ENCODE measurements around the gene WSB1. TPM values are rescaled to one million over a fixed set of nuclear protein-coding genes. Genes with fewer than 3 reads are reported as not detected.

Gene WSB1
- total and polyA plus RNA-seq, 10 of the 15 experiments (the other 5 are each of a cell fraction or from before 2014, with no cell fraction given) = 26.6 to 458 (median 101) TPM

DNA sequence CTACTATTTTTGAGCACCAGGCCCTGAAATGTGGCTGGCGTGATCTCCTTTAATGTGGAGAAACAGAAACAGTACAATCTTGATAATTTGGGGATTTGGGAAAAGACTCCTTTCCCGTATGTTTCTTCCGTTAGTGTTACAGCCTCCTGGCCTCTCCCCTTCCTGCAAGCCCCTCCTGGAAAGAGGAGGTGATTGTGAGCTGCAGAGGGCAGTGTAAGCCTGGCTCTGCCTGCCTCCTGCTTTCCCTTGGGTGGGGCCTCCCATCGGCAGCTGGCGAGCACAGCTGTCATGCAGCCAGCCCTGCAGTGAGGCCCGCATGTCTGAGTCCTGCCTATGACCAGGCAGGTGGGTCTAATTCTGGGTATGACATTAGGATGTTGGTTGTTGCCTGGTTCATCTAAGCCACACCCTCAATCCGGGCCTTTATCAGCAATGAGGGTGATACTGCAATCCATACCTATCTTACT, 48.7 kb upstream of the WSB1 start (continued):
- TF ChIP-seq KLF5 (IDR thresholded peaks at IDR 0.05; ENCODE audit: partially characterized antibody) (no peak), SMC3 (IDR thresholded peaks at IDR 0.05; ENCODE audit: borderline replicate concordance, low read length) (peak; percentile 94), EZH2 (IDR thresholded peaks at IDR 0.05; ENCODE audit: borderline replicate concordance, control insufficient read depth, low read depth, low read length) (no peak), ZNF207 (IDR thresholded peaks at IDR 0.05; ENCODE audit: borderline replicate concordance) (no peak), SREBF1 (IDR thresholded peaks at IDR 0.05; ENCODE audit: low read length) (no peak), NRF1 (conservative IDR thresholded peaks at IDR 0.05; ENCODE audit: low read depth, low read length) (no peak), GABPA (IDR thresholded peaks at IDR 0.05; ENCODE audit: low read depth) (no peak), ESRRA (IDR thresholded peaks at IDR 0.05; ENCODE audit: low read length) (no peak), RCOR1 (conservative IDR thresholded peaks at IDR 0.05; ENCODE audit: low read depth, low read length) (no peak), RAD21 (IDR thresholded peaks at IDR 0.05; ENCODE audit: insufficient read depth, low read depth, low read length) (peak; percentile 93), NFXL1 (IDR thresholded peaks at IDR 0.05; ENCODE audit: borderline replicate concordance) (no peak), NFYB (IDR thresholded peaks at IDR 0.05; ENCODE audit: insufficient read depth, low read depth, low read length) (no peak), TCF12 (IDR thresholded peaks at IDR 0.05; ENCODE audit: low read depth, low read length) (peak; percentile 97), GATAD2B (conservative IDR thresholded peaks at IDR 0.05; ENCODE audit: low read depth) (0 out of 2 replicates have a peak, but pooled peaks have one; percentile 24), SREBF2 (IDR thresholded peaks at IDR 0.05; ENCODE audit: low read length) (no peak), SIX5 (IDR thresholded peaks at IDR 0.05; ENCODE audit: low read depth, low read length, severe bottlenecking) (no peak)
- TF ChIP-seq, protein P1, sequence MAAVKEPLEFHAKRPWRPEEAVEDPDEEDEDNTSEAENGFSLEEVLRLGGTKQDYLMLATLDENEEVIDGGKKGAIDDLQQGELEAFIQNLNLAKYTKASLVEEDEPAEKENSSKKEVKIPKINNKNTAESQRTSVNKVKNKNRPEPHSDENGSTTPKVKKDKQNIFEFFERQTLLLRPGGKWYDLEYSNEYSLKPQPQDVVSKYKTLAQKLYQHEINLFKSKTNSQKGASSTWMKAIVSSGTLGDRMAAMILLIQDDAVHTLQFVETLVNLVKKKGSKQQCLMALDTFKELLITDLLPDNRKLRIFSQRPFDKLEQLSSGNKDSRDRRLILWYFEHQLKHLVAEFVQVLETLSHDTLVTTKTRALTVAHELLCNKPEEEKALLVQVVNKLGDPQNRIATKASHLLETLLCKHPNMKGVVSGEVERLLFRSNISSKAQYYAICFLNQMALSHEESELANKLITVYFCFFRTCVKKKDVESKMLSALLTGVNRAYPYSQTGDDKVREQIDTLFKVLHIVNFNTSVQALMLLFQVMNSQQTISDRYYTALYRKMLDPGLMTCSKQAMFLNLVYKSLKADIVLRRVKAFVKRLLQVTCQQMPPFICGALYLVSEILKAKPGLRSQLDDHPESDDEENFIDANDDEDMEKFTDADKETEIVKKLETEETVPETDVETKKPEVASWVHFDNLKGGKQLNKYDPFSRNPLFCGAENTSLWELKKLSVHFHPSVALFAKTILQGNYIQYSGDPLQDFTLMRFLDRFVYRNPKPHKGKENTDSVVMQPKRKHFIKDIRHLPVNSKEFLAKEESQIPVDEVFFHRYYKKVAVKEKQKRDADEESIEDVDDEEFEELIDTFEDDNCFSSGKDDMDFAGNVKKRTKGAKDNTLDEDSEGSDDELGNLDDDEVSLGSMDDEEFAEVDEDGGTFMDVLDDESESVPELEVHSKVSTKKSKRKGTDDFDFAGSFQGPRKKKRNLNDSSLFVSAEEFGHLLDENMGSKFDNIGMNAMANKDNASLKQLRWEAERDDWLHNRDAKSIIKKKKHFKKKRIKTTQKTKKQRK (IDR thresholded peaks at IDR 0.05; ENCODE audit: low read depth, low read length) = no peak
- TF ChIP-seq, protein P2, sequence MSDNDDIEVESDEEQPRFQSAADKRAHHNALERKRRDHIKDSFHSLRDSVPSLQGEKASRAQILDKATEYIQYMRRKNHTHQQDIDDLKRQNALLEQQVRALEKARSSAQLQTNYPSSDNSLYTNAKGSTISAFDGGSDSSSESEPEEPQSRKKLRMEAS (IDR thresholded peaks at IDR 0.05; ENCODE audit: low read depth, low read length) = no peak
- TF ChIP-seq, protein P3, sequence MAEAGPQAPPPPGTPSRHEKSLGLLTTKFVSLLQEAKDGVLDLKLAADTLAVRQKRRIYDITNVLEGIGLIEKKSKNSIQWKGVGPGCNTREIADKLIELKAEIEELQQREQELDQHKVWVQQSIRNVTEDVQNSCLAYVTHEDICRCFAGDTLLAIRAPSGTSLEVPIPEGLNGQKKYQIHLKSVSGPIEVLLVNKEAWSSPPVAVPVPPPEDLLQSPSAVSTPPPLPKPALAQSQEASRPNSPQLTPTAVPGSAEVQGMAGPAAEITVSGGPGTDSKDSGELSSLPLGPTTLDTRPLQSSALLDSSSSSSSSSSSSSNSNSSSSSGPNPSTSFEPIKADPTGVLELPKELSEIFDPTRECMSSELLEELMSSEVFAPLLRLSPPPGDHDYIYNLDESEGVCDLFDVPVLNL (IDR thresholded peaks at IDR 0.05; ENCODE audit: low read depth, low read length) = no peak
- TF ChIP-seq, protein P4, sequence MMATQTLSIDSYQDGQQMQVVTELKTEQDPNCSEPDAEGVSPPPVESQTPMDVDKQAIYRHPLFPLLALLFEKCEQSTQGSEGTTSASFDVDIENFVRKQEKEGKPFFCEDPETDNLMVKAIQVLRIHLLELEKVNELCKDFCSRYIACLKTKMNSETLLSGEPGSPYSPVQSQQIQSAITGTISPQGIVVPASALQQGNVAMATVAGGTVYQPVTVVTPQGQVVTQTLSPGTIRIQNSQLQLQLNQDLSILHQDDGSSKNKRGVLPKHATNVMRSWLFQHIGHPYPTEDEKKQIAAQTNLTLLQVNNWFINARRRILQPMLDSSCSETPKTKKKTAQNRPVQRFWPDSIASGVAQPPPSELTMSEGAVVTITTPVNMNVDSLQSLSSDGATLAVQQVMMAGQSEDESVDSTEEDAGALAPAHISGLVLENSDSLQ (IDR thresholded peaks at IDR 0.05) = 0 out of 2 replicates have a peak, but pooled peaks have one; percentile 7
- TF ChIP-seq, protein P5, sequence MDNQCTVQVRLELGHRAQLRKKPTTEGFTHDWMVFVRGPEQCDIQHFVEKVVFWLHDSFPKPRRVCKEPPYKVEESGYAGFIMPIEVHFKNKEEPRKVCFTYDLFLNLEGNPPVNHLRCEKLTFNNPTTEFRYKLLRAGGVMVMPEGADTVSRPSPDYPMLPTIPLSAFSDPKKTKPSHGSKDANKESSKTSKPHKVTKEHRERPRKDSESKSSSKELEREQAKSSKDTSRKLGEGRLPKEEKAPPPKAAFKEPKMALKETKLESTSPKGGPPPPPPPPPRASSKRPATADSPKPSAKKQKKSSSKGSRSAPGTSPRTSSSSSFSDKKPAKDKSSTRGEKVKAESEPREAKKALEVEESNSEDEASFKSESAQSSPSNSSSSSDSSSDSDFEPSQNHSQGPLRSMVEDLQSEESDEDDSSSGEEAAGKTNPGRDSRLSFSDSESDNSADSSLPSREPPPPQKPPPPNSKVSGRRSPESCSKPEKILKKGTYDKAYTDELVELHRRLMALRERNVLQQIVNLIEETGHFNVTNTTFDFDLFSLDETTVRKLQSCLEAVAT (IDR thresholded peaks at IDR 0.05) = no peak
- TF ChIP-seq, protein P6, sequence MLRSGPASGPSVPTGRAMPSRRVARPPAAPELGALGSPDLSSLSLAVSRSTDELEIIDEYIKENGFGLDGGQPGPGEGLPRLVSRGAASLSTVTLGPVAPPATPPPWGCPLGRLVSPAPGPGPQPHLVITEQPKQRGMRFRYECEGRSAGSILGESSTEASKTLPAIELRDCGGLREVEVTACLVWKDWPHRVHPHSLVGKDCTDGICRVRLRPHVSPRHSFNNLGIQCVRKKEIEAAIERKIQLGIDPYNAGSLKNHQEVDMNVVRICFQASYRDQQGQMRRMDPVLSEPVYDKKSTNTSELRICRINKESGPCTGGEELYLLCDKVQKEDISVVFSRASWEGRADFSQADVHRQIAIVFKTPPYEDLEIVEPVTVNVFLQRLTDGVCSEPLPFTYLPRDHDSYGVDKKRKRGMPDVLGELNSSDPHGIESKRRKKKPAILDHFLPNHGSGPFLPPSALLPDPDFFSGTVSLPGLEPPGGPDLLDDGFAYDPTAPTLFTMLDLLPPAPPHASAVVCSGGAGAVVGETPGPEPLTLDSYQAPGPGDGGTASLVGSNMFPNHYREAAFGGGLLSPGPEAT (IDR thresholded peaks at IDR 0.05; ENCODE audit: low read depth) = no peak

All from GM12878 (cell line).